GM19438 (cell line): ENCODE results near the gene ARHGAP1.

Experiments
- ATAC-seq: cut with Tn5 transposase; IDR thresholded peaks from one replicate; pipeline ENCODE4 v1.9.1; 2021; ENCODE audit warnings: low read depth; ENCODE audit not compliant: unreplicated experiment

Gene ARHGAP1

GRCh38 chr11:46695345-46696211, 4.8 kb downstream of the ARHGAP1 start:
- ATAC-seq = no peak

- ATAC-seq = no peak
These were observed 5.8 kb downstream of the ARHGAP1 start for GRCh38 chr11:46694607-46695006.

- ATAC-seq = no peak
These were observed 6.3 kb downstream of the ARHGAP1 start for GRCh38 chr11:46694072-46694471.

- ATAC-seq = no peak
These were observed 6.8 kb downstream of the ARHGAP1 start for GRCh38 chr11:46693597-46694012.

GRCh38 chr11:46692450-46692849, 8.0 kb downstream of the ARHGAP1 start:
- ATAC-seq = no peak

GRCh38 chr11:46690702-46691101, 9.7 kb downstream of the ARHGAP1 start:
- no peak for ATAC-seq

- no peak for ATAC-seq
These were observed 13.3 kb downstream of the ARHGAP1 start for GRCh38 chr11:46686886-46687795.

- no peak for ATAC-seq
These were observed 16.1 kb downstream of the ARHGAP1 start for GRCh38 chr11:46684367-46684766.

GRCh38 chr11:46682773-46683752, 17.4 kb downstream of the ARHGAP1 start:
- ATAC-seq = no peak

- ATAC-seq = no peak
These were observed 18.6 kb downstream of the ARHGAP1 start for GRCh38 chr11:46681814-46682213.

- no peak for ATAC-seq
These were observed 19.6 kb downstream of the ARHGAP1 start for GRCh38 chr11:46680815-46681214.

GRCh38 chr11:46680164-46680760, 20.2 kb downstream of the ARHGAP1 start:
- no peak for ATAC-seq

GRCh38 chr11:46679241-46680163, 20.9 kb downstream of the ARHGAP1 start:
- no peak for ATAC-seq

GRCh38 chr11:46678741-46679130, 21.7 kb downstream of the ARHGAP1 start:
- ATAC-seq = no peak

GRCh38 chr11:46677991-46678740, 22.3 kb downstream of the ARHGAP1 start:
- ATAC-seq = no peak

- no peak for ATAC-seq
These were observed 23.2 kb downstream of the ARHGAP1 start for GRCh38 chr11:46677169-46677568.

- ATAC-seq = no peak
These were observed 23.8 kb downstream of the ARHGAP1 start for GRCh38 chr11:46676436-46677158.
